Fibroblast of skin of right biceps (primary cell): ENCODE measurements around the gene BANP.
"Not testable (repeated sequence)": the region's sequence is repeated elsewhere in the genome, so short reads cannot be mapped to it uniquely, and the experiment has no call there.

Experiments used
- DNase-seq: peaks from one replicate; pipeline ENCODE4 v3.0.0-alpha.2; 2013

BANP gene

DNA sequence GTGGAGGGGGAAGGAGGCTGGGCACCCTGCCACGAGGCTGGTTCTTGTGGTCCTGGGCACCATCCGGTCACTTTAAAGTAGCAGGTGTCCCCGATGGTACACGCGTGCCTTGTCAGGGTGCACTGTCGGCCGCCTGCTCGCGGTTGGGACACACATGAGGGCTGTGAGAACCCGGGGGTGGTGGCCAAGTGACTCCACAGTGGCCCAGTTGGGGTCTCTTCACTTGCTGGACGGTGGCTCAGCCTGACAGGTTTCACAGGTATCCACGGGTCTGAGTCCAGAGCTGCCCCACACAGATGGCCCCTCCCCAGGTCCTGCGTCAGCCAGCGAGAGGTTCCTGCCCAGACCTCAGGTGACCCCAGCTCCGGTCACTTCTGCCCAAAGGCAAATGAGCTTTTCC is 137.8 kb downstream of the BANP start:
- not testable (repeated sequence) for DNase-seq

GRCh38 chr16:88089632-88090376 is 138.6 kb downstream of the BANP start:
- not testable (repeated sequence) for DNase-seq

GRCh38 chr16:88090377-88091175 is 139.3 kb downstream of the BANP start:
- not testable (repeated sequence) for DNase-seq

DNA sequence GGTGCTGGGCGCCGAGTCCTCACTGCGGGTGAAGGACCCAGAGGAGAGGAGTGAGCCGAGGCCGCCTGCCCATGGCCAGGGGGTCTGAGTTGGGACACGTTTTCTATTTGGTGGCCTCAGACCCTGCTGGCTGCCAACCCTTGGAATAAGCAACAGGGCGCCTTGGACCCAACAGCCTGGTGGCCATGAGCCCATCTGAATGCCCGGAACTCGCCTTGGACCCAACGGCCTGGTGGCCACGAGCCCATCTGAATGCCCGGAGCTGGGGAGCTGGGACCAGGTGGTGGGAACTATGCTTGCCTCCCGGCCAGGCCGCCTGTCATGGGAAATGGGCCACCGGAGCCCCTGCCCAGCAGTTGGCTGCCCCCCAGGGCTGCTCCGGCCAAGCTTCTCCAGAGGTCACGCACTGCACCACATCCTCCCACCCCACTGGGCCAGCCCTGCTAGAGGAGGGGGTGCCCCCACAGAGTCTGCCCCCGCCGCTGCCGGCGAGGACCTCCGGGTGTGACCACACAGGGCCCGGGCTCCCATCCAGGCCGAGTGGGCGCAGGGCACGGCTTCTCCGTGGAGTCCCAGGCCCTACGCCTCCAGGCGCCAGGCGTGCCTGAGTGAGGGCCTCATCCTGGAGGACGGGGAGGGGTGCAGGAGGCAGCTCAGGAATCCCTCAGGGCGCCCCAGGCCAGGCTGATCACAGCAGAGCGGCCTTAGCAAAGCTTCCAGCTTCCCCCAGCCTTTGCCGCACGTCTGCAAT is 140.2 kb downstream of the BANP start:
- DNase-seq, result peak; percentile 9

DNA sequence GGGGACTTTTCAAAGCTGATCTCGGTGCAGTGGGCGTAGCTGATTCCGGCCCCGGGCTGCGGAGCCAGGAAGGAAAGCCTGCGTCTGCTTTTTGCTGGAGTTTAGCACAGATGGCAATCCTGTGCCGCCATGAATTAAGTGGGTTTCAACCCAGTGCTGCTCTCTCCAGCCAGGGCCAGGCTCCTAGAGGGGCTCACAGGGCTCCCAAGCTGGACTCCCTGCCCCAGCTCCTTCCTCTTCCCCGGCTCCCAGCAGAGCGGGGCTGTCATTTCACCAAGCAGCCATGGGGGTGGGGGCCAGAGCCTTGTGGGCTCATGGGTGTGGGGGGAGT is 140.7 kb downstream of the BANP start:
- not testable (repeated sequence) for DNase-seq

- not testable (repeated sequence) for DNase-seq
Measured at GRCh38 chr16:88092791-88093555, 141.7 kb downstream of the BANP start.

GRCh38 chr16:88093556-88094252 is 142.5 kb downstream of the BANP start:
- DNase-seq, result not testable (repeated sequence)

GRCh38 chr16:88094253-88094575 is 143.0 kb downstream of the BANP start:
- DNase-seq, result not testable (repeated sequence)

DNA sequence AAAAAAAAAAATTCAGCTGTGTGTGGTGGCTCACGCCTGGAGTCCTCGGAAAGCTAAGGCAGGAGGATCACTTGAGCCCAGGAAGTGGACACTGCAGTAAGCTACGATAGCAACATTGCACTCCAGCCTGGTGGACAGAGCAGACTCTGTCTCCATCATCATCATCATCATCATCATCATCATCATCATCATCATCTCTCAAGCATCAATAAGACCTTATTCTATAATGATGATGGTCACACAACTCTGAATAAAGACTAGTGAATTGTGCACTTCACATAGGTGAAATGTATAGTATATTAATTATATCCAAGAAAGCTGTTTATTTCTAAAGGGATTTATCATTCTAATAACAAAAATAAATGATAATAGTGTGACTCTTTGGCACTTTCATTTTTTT is 143.7 kb downstream of the BANP start:
- DNase-seq, result not testable (repeated sequence)

DNA sequence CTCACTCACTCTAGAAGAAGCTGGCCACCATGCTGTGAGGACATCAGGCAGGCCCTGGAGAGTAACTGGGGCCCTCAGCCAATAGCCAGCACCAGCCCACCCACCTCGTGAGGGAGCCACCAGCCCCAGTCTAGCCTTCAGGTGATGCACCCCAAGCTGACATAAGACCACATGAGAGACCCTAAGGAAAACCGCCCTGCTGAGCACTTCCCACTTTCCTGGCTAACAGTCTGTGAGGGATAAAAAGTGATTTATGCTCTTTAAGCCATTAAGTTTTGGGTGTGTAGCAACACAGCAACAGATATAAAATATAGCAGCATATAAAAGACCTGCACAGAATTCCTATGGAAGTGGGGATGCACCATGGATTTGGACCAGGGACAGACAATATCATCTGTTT is 145.4 kb downstream of the BANP start:
- DNase-seq, result not testable (repeated sequence)

- DNase-seq, result peak; percentile 70
Measured at GRCh38 chr16:88098731-88099562, 147.7 kb downstream of the BANP start.

DNA sequence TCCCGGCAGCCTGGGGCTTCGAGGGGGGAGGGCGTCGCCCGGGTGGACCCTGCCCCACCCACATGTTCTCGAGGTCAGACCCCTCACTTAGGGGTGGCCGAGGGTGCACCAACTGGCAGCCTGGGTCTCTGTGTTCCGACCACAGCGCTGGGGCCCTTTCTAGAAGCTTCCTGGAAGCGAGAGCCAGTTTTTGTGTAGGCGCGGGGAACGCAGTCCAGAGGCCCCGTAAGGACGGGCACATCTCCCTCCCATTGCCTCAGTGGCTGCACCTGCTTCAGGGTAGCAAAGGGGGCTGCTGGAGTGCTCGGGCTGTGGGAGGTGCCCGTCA is 148.3 kb downstream of the BANP start:
- no peak for DNase-seq

DNA sequence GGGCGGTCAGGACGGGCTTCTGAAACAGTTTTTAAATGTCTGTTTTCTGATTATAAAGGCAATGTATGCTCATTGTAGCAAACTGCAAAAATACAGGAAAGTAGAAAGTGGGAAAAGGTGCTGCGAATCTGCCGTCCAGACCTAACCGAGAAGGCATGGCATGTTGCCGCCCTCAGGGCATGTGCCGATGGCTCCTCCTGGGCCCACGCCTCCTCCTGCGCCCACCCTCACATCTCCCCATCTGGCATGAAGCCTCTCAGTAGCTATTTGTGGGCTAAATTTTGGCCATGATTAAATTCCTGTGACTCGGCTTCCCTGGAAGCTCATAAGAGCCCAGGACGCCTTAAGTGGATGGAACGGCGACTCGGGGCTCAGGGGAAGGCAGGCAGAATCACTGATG is 148.7 kb downstream of the BANP start:
- DNase-seq, result not testable (repeated sequence)

DNA sequence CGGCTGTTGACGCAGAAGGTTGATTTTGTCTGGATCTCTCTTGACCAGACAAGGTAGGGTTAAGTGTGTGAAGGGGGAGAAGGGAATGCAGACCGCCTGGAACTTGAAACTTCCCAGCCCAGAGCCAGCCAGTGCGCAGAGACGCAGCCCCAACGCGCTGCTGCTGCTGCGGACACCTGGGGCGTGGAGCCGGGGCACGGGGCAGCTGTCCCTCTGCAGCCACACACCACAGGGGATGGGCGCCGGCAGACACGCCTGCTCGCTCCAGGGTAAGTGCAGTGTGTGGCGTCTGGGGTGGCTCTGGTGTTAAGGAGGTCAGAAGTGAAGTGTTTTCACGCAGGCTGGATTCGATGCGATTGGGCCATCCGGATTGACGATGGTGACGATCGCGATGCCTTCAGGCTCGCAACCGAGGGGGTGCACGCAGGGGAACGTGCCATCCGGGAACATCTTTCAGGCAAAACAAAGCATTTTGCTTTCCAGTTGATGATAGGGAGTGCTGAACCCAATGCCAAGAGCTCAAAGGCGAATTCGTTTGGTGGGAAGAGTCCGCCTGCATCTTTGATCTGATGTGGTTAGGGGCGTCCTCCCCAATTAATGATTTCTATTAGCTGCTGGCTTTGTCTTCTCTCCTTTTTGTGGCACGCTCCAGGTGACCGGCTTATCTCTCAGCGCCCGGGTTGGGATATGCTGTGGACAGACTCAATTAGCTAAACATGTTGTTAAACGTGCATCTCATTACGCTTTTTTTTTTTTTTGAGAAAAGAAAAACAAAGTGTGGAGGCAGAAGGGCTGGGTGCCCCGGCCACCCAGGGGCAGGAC is 149.8 kb downstream of the BANP start:
- not testable (repeated sequence) for DNase-seq

DNA sequence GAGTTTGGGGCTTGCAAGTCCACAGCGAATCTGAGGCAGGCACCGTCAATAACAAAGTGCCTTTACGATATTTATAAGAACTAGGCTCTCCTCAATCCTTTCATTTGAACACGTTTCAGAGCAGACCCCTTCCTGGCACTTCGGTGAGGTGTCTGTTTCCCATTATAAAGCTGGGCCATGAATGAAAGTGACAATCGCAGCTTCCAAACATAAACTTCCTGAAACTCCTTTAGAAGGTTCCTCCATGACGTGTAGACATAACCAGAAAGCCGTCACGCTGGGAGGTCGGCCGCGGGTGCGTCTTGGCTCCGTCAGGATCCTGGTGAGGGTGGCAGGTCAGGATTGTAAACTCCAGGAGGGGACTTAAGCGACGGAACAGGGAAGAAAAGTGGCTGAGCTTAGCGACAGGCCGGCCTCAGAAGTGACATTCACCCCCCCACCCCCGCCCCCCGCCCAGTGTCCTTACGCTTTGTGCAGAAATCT is 150.4 kb downstream of the BANP start:
- DNase-seq, result not testable (repeated sequence)

DNA sequence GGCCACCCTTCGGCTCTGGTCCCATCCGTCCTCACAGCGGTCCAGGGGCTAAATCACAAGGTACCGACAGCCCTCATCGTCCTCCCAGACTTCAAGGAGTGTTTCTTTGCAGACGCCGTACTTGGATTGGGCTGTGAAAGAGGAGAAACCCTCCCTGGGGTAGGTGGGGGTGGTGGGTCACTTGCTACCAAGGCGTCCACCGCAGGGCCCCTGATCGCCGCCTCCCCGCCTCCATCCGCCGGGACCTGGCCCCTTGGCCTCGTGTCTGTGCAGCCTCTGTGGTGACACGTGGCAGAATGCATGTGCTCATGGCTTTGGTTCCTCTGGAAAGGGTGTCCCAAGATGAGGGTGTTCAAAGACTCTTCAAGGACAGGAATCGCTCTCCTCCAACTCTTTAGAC is 151.4 kb downstream of the BANP start:
- DNase-seq, result no peak

GRCh38 chr16:88103011-88103410 is 151.8 kb downstream of the BANP start:
- DNase-seq, result no peak

GRCh38 chr16:88103581-88104188 is 152.5 kb downstream of the BANP start:
- no peak for DNase-seq

DNA sequence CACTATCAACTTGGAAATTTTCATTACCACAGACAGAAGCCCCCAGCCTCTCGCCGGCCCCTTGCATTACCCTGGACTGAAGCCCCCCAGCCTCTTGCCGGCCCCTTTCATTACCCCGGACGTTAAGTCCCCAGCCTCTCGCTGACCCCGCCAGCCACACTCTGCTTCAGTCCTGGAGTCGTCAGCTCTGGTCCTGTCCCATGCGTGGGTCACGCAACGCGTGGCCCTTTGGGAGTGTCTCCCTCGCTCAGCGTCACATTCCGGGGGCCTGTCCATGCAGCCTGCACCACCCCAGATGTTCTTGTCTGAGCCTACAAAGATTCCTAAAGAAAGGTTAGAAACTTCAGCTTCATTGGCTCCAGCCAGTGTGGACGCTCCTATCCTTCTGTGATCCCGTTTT is 153.1 kb downstream of the BANP start:
- DNase-seq, result not testable (repeated sequence)

- DNase-seq, result not testable (repeated sequence)
Measured at GRCh38 chr16:88105574-88106140, 154.4 kb downstream of the BANP start.
